Activated CD4-positive, CD25-positive, alpha-beta regulatory T cell treated with anti-CD3 and anti-CD28 coated beads, Interleukin-2, amount 50 U/mL, for 72 hours (primary cell): ENCODE measurements around the gene FBXO36.

ENCODE experiments used
- DNase-seq: peaks from one replicate; pipeline ENCODE4 v3.0.0; 2021

The FBXO36 gene

DNA sequence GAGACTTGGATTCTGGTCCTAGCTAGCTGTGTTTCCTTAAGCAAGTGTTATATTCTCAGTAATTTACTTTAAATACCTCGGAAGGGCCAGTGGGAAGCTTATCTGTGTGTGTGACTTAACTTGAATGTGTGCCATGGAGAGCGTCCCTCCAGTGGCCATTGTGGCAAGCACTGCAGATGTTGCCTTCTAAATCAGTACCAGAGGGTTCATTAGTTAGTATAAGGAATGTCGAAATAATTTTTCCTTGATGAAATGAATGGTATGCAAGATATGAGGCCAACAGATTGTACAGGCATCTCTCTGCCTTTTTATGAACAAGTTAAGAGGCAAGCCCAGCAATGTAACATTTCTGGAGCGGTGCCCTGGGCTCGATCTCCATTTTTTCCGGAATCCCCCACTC is 52.0 kb downstream of the FBXO36 start:
- DNase-seq = no peak

- no peak for DNase-seq
Observed at GRCh38 chr2:229980431-229981184, 58.3 kb downstream of the FBXO36 start.

DNA sequence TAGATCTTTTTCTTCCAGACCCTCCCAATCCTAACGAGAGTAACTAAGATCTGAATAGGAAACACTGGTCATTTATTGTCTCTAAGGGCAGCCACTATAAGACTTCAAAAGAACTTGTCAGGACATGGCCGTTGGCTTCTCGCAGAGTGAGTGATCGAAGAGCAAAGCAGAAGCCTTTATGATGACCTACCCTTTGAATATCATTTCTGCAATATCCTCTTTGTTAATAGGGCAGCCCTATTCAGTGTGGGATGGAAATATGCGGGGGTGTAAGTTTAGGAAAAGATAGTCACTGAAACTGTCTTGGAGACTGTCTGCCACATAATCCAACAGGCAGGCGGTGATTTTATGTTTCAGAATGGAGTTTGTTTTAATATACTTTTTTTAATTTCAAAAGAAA is 70.9 kb downstream of the FBXO36 start:
- DNase-seq = no peak

DNA sequence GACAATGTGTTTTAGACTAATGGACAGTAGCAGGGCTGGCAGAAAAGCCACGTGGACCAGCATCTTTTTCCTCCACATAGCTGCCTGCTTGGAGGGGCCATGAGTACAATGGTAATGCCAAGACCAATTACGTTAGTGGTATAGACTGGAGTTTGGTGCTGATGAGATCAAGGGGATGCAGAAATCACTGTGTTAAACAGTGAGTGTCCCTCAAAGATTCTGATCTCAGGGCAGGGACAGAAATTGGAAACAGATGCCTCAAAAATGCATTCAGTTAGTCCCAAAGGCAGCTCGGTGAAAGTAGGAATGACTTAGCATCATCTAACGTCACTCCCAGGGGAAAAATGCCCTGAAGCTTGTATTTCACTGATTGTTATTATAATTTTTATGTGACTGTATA is 74.0 kb downstream of the FBXO36 start:
- no peak for DNase-seq

- no peak for DNase-seq
Observed at GRCh38 chr2:229997565-229997964, 75.3 kb downstream of the FBXO36 start.

GRCh38 chr2:230000118-230000841 is 78.0 kb downstream of the FBXO36 start:
- no peak for DNase-seq

DNA sequence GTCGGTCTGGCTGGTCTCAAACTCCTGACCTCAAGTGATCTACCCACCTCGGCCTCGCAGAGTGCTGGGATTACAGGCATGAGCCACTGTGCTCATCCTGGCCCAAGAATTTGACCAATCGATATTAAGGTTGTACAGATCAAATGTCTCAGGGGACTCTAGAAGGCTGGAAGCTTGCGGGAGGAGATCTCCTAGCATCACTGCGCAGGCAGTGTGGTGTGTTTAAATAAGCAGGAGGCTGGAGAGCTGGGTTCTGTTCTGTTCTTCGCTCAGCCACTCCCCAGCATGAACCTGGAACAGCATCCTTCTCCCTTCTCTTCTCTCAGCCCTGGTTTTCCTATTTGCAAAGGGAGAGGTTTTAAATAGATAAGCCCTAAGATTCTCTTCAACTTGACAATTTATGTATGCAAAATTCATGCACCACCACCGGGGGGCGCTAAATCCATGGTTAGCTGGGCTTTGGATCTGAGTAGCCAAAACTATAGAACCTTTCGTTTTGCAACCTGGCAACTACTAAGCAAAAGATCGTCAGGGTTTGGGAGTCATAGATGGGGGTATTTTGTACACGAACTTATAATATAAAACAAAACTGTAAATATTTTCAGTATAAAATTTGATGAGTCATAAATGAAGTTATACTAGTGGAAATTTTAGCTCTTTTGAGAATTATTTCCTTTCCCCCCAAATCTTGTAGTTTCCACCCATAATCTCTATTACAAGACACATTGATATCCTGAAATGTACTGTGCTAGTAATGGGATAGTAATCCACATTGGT is 85.8 kb downstream of the FBXO36 start:
- DNase-seq = peak; percentile 83

DNA sequence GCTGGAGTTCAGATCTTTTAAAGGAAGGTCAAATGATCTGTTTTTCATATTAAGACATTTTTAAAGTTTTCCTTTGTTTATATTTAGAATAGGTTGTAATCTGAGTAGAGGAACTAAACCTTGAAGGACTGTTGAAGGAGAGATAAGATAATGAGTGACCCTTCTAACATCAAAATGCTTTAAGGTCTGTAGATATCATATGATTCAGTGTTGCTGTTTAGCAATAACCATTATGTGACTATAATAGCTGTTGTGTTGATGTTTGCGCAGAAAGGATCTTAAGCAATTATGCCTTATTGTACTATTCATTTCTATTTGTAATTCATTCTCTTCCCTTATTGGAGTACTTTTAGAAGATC is 86.4 kb downstream of the FBXO36 start:
- no peak for DNase-seq

- DNase-seq = no peak
Observed at GRCh38 chr2:230010501-230010900, 88.2 kb downstream of the FBXO36 start.

GRCh38 chr2:230011617-230012016 is 89.3 kb downstream of the FBXO36 start:
- no peak for DNase-seq

DNA sequence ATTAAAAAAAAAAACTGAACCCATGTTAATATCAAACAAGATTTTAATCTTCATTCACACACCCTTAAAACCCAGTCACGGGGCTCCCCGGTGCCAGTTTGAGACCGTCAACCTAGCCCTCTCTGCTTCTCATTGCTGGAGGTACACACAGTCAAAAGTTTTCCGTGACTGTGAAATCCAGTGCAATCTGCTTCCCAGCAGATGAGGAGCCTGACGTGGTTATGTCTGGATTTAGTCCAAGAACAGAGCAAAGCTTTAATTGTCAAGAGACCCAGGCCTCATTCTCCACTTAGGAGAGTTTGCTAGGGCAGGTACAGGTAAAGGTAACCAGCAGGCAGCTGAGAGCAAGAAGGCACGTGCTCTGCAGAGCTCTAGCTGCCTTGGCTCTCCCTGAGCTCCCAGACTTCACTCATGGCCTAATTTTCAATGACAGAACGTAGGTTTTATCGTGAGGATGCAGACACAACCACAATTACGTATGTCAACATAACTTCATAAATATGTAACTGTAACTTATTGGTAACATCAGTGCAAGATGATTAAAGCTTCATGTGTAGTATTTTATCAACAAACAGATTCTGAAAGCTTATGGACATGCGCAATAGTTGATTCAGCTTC is 90.1 kb downstream of the FBXO36 start:
- no peak for DNase-seq

DNA sequence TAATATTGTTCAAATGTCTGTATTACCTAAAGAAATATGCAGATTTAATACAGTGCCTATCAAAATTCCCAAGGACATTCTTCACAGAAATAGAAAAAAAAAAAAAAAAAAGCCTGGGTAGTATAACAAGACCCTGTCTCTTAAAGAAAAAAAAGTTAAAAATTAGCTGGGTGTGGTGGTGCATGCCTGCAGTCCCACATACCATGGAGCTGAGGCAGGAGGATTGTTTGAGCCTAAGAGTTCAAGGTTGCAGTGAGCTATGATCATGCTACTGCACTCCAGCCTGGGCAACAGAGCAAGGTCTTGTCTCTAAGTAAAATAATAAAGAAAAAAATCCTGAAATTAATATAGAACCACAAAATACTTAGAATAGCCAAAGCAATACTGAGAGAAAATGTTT is 94.5 kb downstream of the FBXO36 start:
- DNase-seq = no peak

- DNase-seq = no peak
Observed at GRCh38 chr2:230018153-230018552, 95.8 kb downstream of the FBXO36 start.

DNA sequence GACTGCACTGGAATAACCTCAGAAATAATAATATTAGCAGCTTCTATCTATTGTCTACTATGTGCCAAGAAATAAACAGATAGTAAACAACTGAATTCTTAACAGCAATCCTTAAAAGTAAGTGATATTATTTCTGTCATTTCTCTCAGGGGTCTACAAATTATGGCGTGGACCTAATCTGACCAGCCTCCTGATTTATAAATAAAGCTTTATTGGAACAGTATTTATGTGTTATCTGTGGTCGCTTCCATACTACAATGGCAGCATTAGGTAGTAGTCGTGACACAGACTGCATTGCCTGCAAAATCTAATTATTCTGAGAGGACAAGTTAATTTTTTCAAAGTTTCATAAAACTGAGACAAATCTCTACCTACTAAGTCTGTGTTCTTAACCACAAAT is 97.4 kb downstream of the FBXO36 start:
- DNase-seq = no peak

DNA sequence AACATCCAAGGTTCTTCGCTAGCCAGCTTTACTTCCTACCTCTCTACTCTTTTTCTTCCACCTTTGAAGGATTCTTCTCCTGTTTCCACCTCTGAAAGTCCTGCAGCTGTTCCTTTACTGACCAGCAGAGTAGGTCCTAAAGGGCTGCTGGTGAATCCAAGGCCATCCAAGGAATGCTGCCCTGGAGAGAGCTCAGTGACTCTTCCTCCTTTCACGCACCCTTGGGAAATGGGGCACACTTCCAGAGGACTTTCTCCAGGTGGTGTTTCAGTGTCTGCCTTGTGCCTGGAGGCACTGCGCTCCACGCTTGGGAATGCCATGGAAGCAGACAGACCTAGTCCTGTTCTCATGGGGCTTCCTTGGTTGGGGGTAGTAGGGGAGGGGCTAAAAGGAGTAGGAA is 101.0 kb downstream of the FBXO36 start:
- no peak for DNase-seq

DNA sequence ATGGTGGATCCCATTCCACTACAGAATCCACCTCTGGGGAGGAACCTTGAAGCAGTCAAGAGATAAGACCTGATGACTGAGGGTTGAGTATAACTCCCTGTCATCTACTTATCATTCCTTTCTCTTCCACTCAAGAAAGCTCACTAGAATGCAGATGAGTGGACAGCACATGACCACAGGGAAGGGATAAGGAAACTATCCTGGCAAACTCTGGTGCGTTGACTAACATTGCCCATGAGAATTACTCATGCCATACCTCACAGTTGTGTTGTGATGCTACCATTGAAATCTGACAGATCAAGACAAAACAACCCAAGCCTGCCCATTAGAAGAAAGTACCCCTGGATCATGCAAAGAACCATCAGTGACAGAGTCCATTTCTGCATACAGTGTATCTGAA is 119.9 kb downstream of the FBXO36 start:
- DNase-seq = no peak

DNA sequence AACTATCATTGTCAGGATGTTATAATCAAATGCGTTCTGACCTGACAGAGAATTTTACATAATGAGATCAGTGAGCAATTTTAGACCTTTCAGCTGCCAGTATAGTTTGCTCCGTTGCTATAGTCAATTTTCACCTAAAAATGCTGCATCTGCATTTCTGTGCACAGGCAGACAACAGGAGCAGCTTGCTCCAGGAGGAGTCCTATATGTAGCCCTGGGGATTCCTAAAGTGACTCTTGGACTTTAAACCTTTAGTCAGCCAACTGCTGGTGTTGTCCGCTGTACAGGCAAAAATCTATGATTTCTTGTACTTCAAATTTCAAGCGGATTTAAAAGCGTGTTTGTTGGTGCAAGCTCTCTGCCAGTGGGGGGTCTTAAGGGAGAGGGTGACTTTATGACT is 120.7 kb downstream of the FBXO36 start:
- no peak for DNase-seq

DNA sequence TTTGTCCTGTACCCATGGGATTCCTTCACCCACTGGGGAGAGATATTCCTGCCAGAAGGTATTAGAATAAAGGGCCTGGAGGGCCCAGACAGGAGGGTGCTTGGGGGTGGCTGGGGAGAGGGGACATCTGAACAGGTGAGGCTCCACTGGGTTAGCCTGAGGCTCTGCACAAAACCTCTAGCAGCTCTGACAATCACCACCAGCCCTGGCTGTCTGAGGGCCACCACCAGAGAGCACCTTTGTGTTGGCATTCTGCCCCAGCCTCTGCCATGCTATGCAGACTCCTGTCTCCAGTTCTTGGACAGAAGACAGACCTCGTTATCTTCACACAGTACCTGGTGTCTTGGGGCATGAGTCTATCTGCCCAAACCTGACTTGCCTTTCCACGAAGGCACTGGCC is 121.2 kb downstream of the FBXO36 start:
- no peak for DNase-seq

GRCh38 chr2:230046491-230046890 is 124.2 kb downstream of the FBXO36 start:
- no peak for DNase-seq

DNA sequence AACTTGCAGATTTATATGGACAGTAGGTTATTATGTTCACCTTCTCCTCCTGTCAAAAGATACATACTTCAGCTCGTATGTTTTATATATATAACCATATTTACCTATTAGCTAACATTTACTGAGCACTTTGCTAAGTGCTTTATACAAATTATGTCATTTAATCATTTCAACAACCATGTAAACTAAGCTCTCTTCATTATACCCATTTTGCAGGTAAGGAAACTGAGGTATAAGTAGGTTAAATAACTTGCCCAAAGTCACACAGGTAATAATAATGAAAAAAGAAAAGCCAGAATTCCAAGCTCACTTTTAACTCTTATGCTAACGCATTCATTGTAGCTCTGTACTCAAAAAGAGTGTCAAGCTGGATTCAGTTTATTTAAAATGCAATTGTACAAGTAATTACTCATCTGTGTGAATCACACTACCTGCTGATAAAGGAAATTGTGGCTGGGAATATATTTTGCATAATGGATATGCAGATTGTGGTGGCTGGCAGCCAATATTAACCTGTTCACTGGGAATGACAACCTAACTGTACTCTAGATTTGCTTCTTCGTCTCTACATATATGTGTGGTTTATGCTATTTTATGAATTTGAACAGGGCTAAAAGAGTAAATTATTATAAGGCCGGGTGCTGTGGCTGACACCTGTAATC is 125.8 kb downstream of the FBXO36 start:
- DNase-seq = no peak

GRCh38 chr2:230050136-230050535 is 127.8 kb downstream of the FBXO36 start:
- DNase-seq = no peak

DNA sequence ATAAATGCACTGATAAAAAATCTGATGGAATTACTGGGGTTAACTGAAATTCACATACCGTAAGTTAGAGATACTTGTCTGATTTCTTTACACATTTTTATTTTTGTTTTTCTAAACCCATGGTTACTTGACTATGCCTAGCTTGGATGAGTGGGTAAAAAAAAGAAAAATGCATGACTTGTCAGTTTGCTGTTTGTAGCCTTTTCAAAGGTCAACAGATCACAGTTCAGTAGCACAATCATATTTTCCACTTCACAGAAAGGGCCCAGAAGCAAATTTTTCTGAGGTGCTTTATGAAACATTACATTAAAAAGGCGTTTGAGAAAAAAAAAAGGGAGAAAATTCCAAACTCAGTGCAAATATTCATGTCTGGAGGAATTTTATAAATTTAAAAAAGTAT is 130.0 kb downstream of the FBXO36 start:
- DNase-seq = no peak
